ENCODE measurements around the gene CHADL.

DNA sequence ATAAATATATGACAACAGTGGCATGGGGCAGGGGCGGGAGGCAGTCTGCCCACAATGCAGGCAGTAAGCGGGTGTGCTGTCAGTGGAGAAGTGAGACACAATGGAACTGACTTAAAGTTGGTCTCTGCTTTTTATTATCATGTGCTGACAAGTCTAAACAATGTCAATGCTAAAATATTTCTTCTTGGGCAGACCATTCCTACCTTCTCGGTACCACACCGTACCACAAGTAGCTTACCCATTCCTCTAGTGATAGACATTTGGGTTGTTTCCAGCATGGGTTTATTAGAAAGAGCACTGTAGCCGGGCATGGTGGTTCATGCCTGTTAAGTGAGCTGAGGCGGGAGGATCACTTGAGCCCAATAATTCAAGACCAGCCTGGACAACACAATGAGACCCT lies 2.6 kb upstream of the CHADL start:
- TF ChIP-seq GATA2 (IDR thresholded peaks at IDR 0.05; ENCODE audit: low read depth, low read length) (no peak), GATA3 (IDR thresholded peaks at IDR 0.05; ENCODE audit: low read depth, low read length) (no peak)

All from SH-SY5Y (cell line).